ENCODE results near the gene SPATA22. TPM values are rescaled to one million over a fixed set of nuclear protein-coding genes. Genes with fewer than 3 reads are reported as not detected.

The SPATA22 gene
- total and polyA plus RNA-seq, 2 of the 13 experiments (the other 11 are each of a cell fraction or from before 2014, with no cell fraction given), result not detected

- no TSS peak for BruUV-seq (replicated peaks)
- Histone ChIP-seq H3K4me2 (ENCODE audit: low read depth, low read length) (no peak overlapping the region), H3K36me3 (replicated peaks in 1 of 2; ENCODE audit: control insufficient read depth in 1 of 2, insufficient read depth in 2 of 2, low read length in 2 of 2) (no peaks in the 10 kb centered on the region), H3K9ac (ENCODE audit: insufficient read depth, low read depth, low read length) (no peak overlapping the region), H3K79me2 (ENCODE audit: insufficient read depth, low read length) (no peaks in the 10 kb centered on the region), H3K4me3 (replicated peaks in 1 of 3; ENCODE audit: insufficient read depth in 1 of 3, low read depth in 2 of 3, low read length in 3 of 3) (no peak overlapping the region), H3K27ac (ENCODE audit: extremely low read length, insufficient read depth, low read length) (no peak overlapping the region), H3K9me3 (ENCODE audit: low read length) (no peaks in the 10 kb centered on the region), H4K20me1 (ENCODE audit: insufficient read depth, low read length) (no peaks in the 10 kb centered on the region), H2AFZ (ENCODE audit: low read length) (no peak overlapping the region), H3K27me3 (ENCODE audit: control insufficient read depth in 1 of 2, insufficient read depth in 2 of 2, low read length in 2 of 2) (no peaks in the 10 kb centered on the region), H3K4me1 (ENCODE audit: insufficient read depth, low read length) (0 out of 2 replicates have a peak, but pooled peaks cover 6% of the 10 kb centered on the region)
- ChIA-PET CTCF (ENCODE audit: low intra/inter-chr PET ratio, low total read pairs) (no interaction called here), POLR2A (interaction anchor here (1.1 kb wide), 1 partner anchor 18 kb away, joined by 3 read pairs; no protein-coding TSS in a partner anchor)
- in situ Hi-C loops (cut with HindIII; ENCODE audit: extremely low pct_ligation_motif_present, low pct_unique_long_range_greater_than_20kb) (no loop called here), intact Hi-C loops (cut with micrococcal nuclease; ENCODE audit: unreplicated experiment) (no loop called here)
- WGBS (ENCODE audit: low lambda C conversion rate), result 76% methylated on average over 7 of the region's 8 CpGs
- ATAC-seq (no peak), DNase-seq (ENCODE audit: low spot score) (no peak), FAIRE-seq (no peak)
- no peak for TF ChIP-seq ZNF674 (CRISPR knock-in tag; IDR thresholded peaks at IDR 0.05; ENCODE audit: low read depth)
- TF ChIP-seq ZNF441 (CRISPR knock-in tag; IDR thresholded peaks at IDR 0.05; ENCODE audit: borderline replicate concordance), result no peak
- no peak for TF ChIP-seq ATAD3A (CRISPR knock-in tag; IDR thresholded peaks at IDR 0.05)
- TF ChIP-seq ONECUT2 (CRISPR knock-in tag; IDR thresholded peaks at IDR 0.05), result no peak
These were observed 40.4 kb upstream of the SPATA22 start for GRCh38 chr17:3511852-3512504.

- DNase-seq (ENCODE audit: low spot score) (no peak), ATAC-seq (no peak), FAIRE-seq (no peak)
- no peak overlapping the region for H3K9ac ChIP-seq (ENCODE audit: insufficient read depth, low read depth, low read length)
- H3K27me3 ChIP-seq (ENCODE audit: control insufficient read depth in 1 of 2, insufficient read depth in 2 of 2, low read length in 2 of 2), result no peaks in the 10 kb centered on the region
- H3K27ac ChIP-seq (ENCODE audit: extremely low read length, insufficient read depth, low read length), result no peak overlapping the region
- H3K79me2 ChIP-seq (ENCODE audit: insufficient read depth, low read length), result no peaks in the 10 kb centered on the region
- no peaks in the 10 kb centered on the region for H3K9me3 ChIP-seq (ENCODE audit: low read length)
- no peaks in the 10 kb centered on the region for H3K36me3 ChIP-seq (replicated peaks in 1 of 2; ENCODE audit: control insufficient read depth in 1 of 2, insufficient read depth in 2 of 2, low read length in 2 of 2)
- H4K20me1 ChIP-seq (ENCODE audit: insufficient read depth, low read length), result no peaks in the 10 kb centered on the region
- POLR2A ChIA-PET, result no interaction called here
- CTCF ChIA-PET (ENCODE audit: low intra/inter-chr PET ratio, low total read pairs), result no interaction called here
- BruUV-seq (replicated peaks), result no TSS peak
- in situ Hi-C loops (cut with HindIII; ENCODE audit: extremely low pct_ligation_motif_present, low pct_unique_long_range_greater_than_20kb), result no loop called here
- no peak overlapping the region for H3K4me2 ChIP-seq (ENCODE audit: low read depth, low read length)
- H3K4me1 ChIP-seq (ENCODE audit: insufficient read depth, low read length), result 0 out of 2 replicates have a peak, but pooled peaks cover 6% of the 10 kb centered on the region
- no peak overlapping the region for H2AFZ ChIP-seq (ENCODE audit: low read length)
- WGBS (ENCODE audit: low lambda C conversion rate), result 60% methylated on average over 6 of the region's 7 CpGs
- intact Hi-C loops (cut with micrococcal nuclease; ENCODE audit: unreplicated experiment), result no loop called here
- H3K4me3 ChIP-seq (replicated peaks in 1 of 3; ENCODE audit: insufficient read depth in 1 of 3, low read depth in 2 of 3, low read length in 3 of 3), result no peak overlapping the region
- no peak for TF ChIP-seq MED1 (CRISPR knock-in tag; IDR thresholded peaks at IDR 0.05)
- TF ChIP-seq REXO4 (CRISPR knock-in tag; IDR thresholded peaks at IDR 0.05; ENCODE audit: borderline replicate concordance), result no peak
- no peak for TF ChIP-seq ZBTB7B (CRISPR knock-in tag; IDR thresholded peaks at IDR 0.05)
- TF ChIP-seq MYC (CRISPR knock-in tag; IDR thresholded peaks at IDR 0.05; ENCODE audit: borderline replicate concordance), result no peak
- TF ChIP-seq FOXO4 (CRISPR knock-in tag; conservative IDR thresholded peaks at IDR 0.05), result no peak
- TF ChIP-seq ZNF503 (CRISPR knock-in tag; IDR thresholded peaks at IDR 0.05), result no peak
- TF ChIP-seq MYNN (CRISPR knock-in tag; IDR thresholded peaks at IDR 0.05; ENCODE audit: low read depth), result no peak
- TF ChIP-seq TGIF2 (CRISPR knock-in tag; IDR thresholded peaks at IDR 0.05), result no peak
- no peak for TF ChIP-seq ZNF891 (CRISPR knock-in tag; IDR thresholded peaks at IDR 0.05)
- no peak for TF ChIP-seq ZNF205 (CRISPR knock-in tag; IDR thresholded peaks at IDR 0.05)
- no peak for TF ChIP-seq ZNF776 (CRISPR knock-in tag; IDR thresholded peaks at IDR 0.05)
- TF ChIP-seq MAFK (conservative IDR thresholded peaks at IDR 0.05 in 1 of 2, IDR thresholded peaks at IDR 0.05 in 1 of 2; ENCODE audit: low read length in 2 of 2), result no peak
- TF ChIP-seq POLR2AphosphoS5 (IDR thresholded peaks at IDR 0.05; ENCODE audit: low read depth, low read length), result no peak
- no peak for TF ChIP-seq ZNF446 (CRISPR knock-in tag; IDR thresholded peaks at IDR 0.05)
These were observed 38.5 kb upstream of the SPATA22 start for GRCh38 chr17:3510090-3510489.

Data from HepG2 (cell line).